CD4-positive, alpha-beta T cell treated with Interferon gamma for 1 hour (primary cell): ENCODE measurements around the gene CCT8.
"Not testable (repeated sequence)": the region's sequence is repeated elsewhere in the genome, so short reads cannot be mapped to it uniquely, and the experiment has no call there.

Source experiments
- DNase-seq: peaks from one replicate; pipeline ENCODE4 v3.0.0-alpha.2; 2020

The CCT8 gene

GRCh38 chr21:29011236-29011635 is 62.2 kb downstream of the CCT8 start:
- not testable (repeated sequence) for DNase-seq

DNA sequence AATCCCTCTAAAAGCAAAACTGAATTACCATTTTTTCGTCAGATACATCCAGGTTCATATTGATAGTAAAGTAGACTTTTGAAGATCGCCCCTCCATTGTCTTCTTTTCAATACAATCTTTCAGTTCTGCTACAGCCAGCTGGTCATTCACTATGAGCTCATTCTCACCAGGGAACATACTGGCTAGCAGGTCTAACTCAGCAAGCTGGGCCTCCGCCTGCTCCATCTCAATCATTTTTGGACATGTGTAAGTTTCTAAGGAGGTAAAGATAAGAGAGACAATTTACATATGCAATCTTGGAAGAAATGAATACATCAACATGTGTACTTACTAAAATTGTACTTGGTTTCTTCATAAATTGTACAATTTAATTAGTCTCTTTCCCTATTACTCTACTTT is 65.1 kb downstream of the CCT8 start:
- no peak for DNase-seq

GRCh38 chr21:29007810-29008209 is 65.6 kb downstream of the CCT8 start:
- DNase-seq: no peak

DNA sequence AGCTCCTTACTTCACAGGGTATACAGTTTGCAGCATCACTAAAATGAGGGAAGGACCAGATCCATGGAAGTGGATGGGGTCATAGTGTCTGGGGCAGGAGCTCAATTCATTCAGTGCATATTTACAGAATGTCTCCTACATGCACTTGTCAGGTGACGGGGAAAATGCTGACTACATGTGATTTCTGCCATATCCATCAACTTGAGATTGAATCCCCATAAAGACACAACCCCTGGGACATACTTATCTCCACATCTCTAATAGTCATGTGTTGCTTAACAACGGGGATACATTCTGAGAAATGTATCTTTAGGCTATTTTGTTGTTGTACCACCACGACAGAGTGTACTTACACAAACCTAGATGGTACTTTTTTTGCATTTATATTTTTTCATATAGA is 66.3 kb downstream of the CCT8 start:
- DNase-seq: no peak
